NCI-H2171 treated with DMSO at 0.1 percent for 48 hours (cell line): ENCODE results near the gene SNRNP200.

Experiments used
- DNase-seq: peaks from one replicate; lab custom pipeline; 2025; lab: John Stamatoyannopoulos, UW

SNRNP200 gene

DNA sequence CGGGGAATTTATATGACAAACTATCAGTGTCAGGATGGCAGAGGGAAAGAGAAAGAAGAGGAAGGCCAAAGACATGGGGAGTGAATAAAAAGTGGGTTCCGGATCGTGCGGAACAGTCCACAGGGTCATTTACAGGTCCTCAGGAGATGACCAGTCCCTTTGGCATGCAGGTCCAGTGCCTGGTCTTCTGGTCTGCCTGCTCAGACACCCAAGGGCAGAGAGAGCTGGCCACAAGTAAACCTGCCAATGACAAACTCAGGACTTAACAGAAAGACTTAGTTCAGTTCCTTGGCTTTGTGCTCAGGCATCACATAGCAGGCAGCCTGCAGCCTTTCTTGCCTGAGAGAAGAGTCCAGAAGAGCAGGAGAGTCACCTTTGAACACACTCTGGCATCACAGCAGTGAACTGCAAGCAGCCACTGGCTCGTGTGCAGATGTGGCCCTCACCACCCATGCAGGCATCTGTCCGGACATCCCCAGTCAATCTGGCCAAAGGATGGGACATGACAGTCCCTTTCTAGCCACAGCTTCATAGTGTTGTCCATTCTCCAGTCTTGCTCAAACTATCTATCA is 53.5 kb downstream of the SNRNP200 start:
- no peak for DNase-seq

DNA sequence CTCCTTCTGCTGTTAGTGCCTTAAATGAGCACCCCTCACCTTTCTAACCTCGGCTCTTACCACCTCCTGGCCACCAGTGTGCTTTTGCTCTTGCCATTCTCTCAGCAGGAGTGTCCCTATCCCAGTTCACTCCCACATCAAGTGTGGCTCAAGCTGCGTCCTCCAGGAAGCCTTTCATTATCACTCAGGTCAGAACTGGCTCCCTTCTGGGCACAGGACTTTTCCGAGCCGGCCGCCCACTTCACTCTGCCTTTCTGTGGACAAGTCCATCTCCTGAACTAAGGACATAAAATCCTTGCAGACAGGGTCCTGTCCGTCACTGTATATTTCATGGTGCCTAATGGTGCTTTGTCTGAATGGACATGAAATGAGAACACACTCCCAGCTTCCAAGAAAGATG is 55.2 kb downstream of the SNRNP200 start:
- no peak for DNase-seq

DNA sequence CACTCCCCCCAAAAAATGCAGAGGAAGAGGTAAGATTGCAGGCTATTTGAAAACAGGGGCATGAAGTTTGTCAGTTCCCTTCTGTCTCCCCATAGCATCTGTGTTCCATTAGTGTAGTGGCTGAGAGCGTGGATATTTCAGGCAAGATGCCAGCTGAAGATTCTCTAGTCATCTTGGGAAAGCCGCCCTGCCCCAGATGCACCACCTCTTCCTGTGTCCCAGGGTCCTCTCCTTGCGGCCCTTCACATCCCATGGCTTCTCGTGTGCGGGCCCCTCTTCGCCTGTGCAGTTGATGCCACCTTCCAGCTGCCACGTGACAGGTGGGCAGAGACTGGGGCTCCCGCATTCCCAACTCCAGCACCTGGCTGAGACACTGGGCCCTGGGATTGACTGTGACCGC is 55.7 kb downstream of the SNRNP200 start:
- peak; percentile 31 for DNase-seq

DNA sequence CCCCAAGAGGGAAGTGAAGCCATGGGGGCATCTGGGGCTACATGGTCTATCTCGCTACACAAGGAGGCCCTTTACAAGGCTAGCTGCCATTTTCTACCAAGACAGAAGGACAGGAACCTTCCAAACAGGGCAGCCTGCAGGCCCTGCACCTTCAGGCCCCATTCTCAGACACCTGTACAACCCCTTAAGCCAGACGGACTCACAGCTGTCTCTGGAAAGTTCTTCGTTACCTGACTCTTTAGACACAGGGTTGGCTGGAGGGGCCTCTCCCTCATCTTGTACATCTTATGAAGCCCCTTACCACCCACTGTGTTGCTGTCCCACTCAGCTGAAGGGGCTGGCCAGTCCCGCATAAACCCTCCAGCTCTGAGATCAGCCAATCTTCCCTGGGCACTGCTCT is 56.7 kb downstream of the SNRNP200 start:
- no peak for DNase-seq

DNA sequence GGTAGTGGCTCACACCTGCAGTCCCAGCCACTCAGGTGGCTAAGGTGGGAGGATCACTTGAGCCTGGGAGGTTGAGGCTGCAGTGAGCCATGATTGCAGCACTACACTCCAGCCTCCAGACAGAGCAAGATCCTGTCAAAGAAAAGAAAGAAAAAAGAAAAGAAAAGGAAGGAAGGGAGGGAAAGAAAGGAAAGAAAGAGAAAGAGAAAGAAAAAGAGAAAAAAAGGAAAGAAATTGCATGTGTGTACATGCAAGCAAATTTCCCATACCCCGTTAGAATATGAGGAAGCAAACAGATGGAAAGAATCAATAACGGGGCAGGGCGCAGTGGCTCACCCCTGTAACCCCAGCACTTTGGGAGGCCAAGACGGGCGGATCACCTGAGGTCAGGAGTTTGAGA is 57.5 kb downstream of the SNRNP200 start:
- DNase-seq: no peak

DNA sequence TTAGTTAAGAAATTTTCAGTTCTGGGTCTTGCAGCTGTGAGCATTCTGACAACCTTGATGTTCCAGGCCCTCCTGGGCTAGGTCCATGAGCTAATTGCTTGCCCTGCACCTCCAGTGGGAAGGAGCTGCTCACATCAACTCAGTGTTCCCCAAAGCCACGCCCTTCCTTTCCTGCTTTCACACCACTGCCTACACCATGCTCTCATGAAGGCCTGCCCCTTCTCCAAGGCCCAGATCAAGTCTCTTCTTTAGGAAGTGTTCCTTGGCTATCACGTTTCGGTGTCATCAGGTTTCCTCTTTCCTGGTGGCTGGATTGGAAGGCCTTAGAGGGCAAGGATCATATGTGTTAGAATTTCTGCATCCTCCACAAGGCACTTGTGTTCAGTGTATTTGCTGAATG is 58.3 kb downstream of the SNRNP200 start:
- peak; percentile 9 for DNase-seq

DNA sequence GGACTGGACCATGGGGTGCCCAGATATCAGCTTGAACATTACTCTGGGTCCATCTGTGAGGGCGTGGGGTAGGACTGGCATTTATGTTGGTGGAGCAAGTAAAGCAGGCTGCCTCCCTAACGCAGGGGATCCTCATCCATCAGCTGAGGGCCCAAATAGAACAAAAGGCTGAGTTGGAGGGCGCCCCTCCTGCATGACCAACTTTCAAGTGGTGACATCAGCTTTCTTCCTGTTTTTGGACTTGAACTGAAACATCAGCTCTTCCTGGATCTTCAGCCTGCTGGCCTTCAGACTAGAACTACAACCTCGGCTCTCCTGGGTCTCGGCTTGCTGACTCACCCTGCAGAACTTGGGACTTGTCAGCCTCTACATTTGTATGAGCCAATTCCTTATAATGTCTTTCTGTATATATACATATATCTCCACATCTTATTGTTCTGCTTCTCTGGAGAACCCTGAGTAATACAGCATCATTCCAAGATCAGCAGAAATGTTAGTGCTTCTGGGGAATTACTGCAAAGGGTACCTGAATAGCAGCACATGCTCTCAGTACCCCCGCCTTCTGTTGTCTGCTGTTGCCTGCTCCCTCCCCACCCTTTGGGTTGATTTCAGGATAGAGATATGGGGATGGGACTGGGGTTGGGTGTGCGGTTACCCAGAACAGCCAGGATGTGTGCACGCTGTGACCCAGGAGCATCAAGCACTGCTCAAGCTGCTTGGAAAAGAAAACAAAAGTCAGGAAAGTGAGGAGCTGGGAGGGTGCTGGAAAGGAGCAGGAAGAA is 59.5 kb downstream of the SNRNP200 start:
- peak; percentile 12 for DNase-seq

DNA sequence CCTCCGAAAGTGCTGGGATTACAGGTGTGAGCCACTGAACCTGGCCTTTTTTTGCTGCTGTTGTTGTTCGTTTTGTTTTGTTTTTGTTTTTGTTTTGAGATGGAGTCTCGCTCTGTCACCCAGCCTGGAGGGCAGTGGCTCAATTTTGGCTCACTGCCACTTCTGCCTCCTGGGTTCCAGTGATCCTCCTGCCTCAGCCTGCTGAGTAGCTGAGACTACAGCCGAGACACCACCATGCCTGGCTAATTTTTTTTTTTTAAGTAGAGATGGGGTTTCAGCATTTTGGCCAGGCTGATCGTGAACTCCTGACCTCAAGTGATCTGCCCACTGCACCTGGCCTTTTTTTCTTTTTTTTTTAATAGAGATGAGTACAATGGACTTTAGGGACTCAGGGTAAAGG is 61.5 kb downstream of the SNRNP200 start:
- no peak for DNase-seq

DNA sequence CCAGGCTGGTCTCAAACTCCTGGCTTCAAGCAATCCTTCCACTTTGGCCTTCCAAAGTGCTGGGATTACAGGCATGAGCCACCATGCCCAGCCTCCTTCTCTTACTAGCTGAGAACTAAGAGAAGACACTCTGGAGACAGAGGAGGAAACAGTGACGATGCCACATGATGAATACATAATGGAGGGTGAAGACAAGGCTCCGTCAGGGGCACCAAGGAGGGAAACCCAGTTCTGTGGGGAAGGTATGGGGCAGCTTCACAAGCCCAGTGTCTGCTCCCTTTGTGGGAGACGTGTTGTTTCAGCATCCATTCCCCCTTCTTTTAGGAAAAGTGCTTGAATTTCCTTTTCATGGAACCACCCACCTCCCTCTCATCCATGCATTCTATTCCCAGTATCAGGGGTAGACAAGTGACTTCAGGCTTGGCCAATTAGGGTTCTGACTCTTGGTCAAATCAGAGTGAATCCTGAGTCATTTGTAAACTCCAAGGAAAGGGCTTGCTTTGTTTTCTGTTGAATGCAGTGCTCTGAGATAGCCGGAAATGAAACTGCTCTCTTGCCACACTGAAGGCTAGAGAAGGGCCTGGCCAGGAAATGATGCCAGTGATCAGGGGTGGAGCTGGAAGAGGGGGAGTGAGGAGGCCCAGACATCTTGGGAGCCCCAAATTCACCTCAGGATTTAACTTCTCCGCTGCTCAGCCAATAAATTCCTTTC is 63.3 kb downstream of the SNRNP200 start:
- no peak for DNase-seq

DNA sequence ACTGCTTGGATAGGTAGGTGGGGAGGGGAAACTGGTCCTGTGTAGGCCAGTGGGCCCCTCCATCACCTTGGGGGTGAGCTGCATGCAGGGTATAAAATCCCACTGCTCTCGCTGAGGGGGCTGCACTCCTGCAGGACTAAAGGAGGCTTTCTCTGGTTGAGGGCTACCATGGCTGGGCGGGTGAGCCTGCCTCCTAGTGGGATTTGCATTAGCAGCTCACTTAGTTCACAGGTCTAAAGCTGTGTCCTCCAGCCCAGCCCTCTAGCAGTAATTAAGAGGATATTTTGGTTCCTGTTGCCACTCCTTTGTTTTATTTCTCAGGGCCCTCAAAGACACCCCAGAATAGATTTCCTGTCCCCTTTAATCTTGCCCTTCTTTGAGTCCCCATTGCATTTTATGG is 64.1 kb downstream of the SNRNP200 start:
- DNase-seq: no peak

DNA sequence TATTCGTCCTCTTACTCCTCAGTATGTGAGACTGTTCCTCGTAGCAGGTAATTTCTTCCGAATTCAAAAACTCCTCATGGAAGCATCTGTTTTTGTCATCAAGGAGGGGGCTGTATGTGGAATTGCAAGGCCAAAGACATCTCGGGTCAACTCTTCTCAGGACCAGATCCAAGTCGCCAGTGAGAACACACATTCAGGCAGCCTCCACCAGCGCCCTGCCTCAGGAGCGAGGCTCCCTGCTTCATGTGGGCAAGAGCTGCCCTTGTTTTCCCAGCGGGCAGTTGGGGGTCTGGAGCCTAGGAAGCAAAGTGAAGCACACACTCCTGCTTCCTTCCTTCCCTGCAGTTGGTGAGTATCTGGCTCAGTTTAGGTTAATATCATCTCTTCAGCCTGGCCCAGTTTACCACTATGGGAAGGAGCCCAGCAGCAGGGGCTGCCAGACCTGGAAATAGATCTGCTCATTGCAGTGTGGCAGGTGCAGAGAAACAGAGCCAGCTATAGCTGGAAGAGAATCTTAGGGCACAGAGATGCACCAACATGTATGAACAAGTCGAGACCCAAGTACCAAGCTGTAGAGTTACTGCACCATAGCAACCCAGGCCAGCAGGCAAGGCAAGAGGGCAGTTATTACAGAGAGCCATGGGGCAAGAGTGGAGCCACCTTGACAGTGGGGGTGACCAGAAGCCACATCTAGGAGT is 64.9 kb downstream of the SNRNP200 start:
- DNase-seq: peak; percentile 84

DNA sequence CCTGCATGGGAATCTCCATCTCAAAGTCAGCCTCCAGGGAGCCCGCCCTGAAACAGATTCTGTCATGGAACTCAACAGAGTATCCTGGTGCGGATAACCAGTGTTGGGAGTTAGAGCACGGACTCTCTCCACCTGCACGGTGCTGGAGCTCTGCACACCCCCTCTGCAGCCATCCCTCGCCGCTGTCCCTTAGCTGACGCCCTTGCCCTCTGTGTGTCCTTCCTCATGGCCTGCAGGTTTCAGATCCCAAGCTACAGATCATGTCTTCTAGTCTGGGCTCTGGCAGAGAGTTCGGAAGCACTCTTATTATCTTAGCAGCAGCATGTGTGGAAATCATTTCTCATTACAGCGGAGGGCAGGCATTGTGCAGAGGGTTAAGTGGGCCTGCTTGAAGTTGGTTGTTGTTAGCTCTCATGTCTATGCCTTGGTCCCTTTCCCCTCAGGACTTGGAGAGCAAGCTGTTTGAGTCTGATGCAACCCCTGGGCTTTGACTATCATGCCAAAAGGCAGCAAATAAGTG is 65.5 kb downstream of the SNRNP200 start:
- DNase-seq: peak; percentile 16

DNA sequence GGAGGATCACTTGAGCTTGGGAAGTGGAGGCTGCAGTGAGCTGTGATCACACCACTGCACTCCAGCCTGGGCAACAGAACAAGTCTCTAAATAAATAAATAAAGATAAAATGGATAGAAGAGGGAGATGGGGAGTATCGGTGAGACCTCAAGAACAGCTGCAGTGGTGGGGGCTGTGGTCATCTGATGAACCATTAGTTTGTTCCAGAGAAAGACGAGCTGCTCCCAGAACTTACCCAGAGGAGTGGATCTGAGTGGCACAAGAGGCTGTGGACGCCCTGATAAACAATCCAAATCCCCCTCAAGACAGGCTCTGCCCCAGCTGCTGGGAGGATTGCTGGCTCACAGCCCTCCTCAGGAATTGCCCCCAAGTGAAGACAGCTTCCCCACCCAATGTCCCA is 66.3 kb downstream of the SNRNP200 start:
- DNase-seq: no peak

DNA sequence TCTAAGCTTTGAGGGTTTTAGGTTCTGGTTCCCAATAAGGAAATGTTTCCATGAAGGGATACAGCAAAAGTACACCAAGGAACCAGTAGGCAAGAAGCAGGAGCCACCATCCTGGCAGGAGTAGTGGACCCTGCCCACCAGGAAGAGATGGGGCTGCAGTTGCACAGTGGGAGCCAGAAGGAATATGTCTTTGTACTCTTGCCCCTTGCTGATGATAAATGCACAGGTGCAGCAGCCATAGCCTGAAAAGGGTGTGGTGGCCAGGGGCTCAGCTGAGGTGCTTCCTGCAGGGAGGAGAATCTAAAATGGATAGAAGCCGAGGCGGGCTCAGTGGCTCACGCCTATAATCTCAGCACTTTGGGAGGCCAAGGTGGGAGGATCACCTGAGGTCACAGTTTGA is 67.1 kb downstream of the SNRNP200 start:
- DNase-seq: no peak

DNA sequence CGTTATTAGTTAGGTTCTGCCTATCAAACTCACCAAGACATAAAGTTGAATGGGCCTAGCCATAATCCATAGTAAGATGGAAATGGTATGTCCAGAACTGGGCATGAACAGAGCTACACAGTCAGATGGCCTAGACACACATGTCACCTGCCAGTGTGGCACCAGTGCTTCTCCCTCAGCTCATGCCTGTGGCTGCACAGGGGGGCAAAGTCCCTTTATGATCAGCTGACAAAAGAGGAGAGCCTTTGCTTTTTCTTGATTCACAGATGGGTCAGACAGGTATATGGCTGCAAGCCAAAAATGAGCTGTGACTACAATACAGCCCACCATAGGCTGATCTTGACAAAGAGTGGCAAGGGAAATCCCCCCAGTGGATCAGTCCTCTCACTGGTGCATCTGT is 68.5 kb downstream of the SNRNP200 start:
- DNase-seq: peak; percentile 13

DNA sequence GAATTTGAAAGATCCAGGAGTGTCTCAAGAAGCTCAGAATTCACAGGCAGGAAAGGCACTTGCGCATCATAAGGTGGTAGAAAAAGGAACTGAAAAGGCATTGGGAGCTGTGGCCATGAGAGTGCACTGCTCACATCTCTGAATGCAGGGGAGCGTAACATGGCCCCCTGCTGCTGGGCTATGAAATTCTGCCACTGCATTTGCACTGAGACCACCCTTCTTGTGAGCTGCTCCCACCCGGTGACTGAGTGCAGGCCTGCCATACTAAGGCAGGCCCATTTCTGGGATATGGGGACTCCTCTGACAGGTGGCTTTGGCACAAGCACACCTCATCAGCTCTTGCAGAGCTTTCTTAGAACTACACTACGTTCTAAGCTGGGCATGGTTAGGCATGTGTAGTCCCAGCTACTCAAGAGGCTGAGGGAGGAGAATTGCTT is 71.4 kb downstream of the SNRNP200 start:
- DNase-seq: no peak

DNA sequence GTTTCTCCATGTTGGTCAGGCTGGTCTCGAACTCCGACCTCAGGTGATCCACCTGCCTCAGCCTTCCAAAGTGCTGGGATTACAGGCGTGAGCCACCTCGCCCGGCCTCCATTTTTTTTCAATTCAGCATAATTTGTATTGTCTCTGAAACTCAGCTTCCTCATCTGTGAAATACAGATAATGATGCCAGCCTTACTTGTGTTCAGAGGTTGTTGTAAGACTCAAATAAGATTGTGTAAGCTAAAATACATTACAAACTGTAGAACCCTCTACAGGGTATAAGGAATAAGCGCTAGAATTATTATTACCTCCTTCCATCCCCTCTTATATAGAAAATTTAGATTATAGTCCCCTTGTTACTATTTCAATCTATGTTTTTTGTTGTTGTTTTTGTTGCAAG is 71.9 kb downstream of the SNRNP200 start:
- no peak for DNase-seq

DNA sequence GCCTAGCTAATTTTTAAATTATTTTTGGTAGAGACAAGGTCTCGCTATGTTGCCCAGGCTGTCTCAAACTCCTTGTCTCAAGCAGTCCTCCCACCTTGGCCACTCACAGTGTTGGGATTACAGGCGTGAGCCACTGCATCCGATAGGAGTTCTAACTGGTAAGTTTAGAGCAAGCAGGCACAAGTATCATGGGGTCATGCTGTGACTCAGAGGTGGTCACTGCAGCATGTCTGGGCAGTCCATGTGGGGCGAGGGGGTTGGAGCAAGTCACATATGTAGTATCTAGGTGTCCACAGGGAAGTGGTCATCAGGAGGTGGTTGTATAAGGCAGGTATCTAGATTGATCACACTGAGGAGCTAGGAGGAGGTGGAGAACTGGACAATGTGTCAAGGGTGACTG is 74.0 kb downstream of the SNRNP200 start:
- DNase-seq: no peak

DNA sequence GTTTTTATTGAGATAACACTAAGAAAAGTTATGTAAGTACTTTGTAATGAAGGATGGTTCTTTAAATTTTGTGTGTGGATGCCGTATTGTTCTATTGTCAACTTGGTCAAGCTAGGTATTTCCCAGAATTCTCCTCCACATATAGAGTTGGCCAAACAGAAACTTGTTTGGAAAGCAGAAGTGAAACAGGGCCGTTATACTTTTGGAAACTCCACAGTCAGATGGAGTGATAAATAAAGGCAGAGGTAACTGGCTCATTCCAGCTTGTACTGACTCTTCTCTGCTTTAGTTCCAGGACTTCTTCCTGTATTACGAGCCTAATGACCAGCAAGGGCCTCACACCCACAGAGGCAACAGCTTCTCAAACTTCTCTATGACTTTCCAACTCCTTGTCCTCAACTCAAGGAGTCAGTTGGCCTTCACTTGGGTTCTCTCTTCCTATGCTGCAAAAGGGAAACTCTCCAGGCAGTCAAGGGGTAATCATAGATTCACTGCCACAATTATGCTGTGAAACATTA is 80.3 kb downstream of the SNRNP200 start:
- DNase-seq: no peak
